ENCODE measurements around the gene SLC7A6OS.

SLC7A6OS gene

GRCh38 chr16:68249371-68249770 lies 61.4 kb downstream of the SLC7A6OS start:
- no peak for DNase-seq
